Cortex of kidney (tissue), 1 donor: ENCODE results near the gene KICS2.
A peak's percentile ranks its signal among the peaks of the same experiment; 100 is the strongest.
"Not testable (repeated sequence)": the region's sequence is repeated elsewhere in the genome, so short reads cannot be mapped to it uniquely, and the experiment has no call there.

Source experiments
- DNase-seq: peaks from one replicate; lab custom pipeline; 2025; lab: John Stamatoyannopoulos, UW

The KICS2 gene

GRCh38 chr12:64222009-64222765 is at the start of gene KICS2:
KICS2 (minus strand) TSS chr12:64222296; CDS start chr12:64222237, 59 bp downstream.
- peak; percentile 58 for DNase-seq

DNA sequence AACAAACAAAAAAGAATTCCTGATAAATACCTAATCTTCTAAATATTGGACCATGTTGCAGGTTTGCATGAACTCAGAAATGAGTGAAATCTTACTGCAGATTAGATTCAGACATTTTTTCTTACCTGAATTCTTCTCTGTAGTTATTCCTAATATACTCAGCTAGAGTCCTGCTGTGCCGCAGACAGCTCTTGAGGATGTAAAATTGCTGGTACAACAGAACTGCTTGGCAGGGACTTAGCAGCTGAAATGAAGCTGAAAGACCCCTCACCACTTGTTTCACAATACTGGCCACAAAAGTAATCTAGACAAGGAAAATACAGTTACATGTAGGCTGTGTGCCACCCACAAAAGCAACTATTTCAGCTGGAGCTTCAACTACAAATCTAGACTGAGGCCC is 48.3 kb upstream of the KICS2 start:
- no peak for DNase-seq

DNA sequence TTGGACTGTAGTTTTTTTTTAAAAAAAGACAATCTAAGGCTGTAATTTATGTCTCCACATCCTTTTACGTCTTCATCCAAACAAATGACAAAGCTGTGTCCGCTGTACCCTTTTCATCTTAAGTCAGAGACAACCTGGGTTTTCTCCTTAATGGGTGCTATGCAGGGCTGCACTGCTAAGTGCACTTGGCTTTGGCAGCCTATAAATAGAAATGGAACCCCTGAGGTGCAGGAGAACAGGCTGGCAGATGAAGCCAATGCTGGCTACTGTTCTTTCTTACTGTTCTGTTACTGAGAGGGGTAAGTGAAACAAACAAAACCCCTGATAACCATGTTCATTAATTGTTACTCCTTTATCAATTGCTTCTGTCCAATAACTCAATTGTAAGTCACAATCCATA is 47.1 kb upstream of the KICS2 start:
- DNase-seq = no peak

DNA sequence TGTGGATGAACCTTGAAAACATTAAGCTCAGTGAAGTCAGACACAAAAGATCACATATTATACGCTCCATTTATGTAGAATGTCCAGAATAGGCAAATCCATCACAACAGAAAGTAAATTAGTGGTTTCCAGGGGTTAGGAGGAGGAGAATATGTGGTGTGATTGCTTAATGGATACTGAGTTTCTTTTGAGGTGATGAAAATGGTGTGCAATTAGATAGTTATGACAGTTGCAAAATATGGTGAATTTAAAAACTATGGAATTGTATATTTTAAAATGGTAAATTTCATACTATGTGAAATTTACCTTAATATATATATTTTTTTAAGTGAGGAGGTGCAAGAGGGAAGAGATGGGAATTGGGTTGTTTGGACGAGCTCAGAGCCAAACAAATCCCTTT is 46.3 kb upstream of the KICS2 start:
- no peak for DNase-seq

- DNase-seq = no peak
Measured at GRCh38 chr12:64265839-64266238, 43.7 kb upstream of the KICS2 start.

GRCh38 chr12:64261813-64262212 is 39.7 kb upstream of the KICS2 start:
- no peak for DNase-seq

GRCh38 chr12:64258576-64258975 is 36.5 kb upstream of the KICS2 start:
- no peak for DNase-seq

GRCh38 chr12:64256166-64256800 is 34.2 kb upstream of the KICS2 start:
- DNase-seq = no peak

- no peak for DNase-seq
Measured at GRCh38 chr12:64255249-64255648, 33.2 kb upstream of the KICS2 start.

DNA sequence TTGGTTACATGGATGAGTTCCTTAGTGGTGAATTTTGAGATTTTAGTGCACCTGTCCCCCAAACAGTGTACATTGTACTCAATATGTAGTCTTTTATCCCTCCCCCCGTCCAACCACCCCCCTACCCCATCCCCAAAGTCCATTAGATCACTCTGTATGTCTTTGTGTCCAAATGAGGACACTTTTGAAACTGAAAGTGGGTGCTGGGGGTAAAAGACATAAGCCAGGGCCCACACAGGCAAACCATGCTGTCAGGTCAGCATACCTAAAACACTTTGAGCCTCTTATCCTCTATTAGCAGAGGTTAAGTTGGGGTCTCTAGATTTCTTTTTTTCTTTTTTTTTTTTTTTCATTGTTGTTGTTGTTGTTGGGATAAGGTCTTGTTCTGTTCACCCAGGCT is 31.3 kb upstream of the KICS2 start:
- DNase-seq = no peak

DNA sequence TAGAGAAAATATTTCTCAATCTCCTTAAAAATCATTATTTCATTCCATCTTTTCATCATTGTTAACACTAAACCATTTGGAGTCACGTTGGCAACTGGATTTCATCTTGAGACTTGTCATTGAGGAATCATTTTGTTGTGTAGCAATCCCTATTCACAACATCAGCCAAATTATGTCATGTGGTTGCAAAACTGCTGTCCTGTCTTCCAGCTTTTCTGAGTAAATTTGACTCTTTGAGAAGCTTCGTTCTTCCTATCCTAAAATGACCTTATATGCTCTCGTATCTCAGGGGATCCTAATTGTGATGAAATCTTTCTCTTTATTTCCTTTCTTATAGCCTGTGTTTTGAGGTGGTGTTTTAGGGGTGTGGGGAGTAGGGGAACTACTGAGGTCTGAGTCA is 30.6 kb upstream of the KICS2 start:
- DNase-seq = no peak

- no peak for DNase-seq
Measured at GRCh38 chr12:64243809-64244208, 21.7 kb upstream of the KICS2 start.

DNA sequence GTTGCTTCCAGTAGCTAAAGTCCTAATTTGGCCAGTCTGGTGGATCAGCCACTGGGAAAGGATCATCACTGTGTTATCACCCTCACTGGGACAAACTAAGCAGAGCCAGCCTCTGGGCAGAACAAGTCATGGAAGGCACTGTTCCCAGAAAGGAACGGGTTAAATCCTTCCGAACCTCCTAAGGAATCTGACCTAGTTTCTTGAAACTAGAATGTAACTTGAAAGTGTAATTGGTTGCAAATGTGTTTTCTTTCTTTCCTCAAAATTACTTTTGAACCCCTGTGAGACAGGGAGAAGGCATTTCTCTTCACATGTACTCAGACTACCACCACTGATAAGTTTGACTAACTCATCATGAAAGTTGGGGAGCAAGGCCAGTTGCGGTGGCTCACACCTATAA is 18.7 kb upstream of the KICS2 start:
- DNase-seq = no peak

- no peak for DNase-seq
Measured at GRCh38 chr12:64237382-64237781, 15.3 kb upstream of the KICS2 start.

DNA sequence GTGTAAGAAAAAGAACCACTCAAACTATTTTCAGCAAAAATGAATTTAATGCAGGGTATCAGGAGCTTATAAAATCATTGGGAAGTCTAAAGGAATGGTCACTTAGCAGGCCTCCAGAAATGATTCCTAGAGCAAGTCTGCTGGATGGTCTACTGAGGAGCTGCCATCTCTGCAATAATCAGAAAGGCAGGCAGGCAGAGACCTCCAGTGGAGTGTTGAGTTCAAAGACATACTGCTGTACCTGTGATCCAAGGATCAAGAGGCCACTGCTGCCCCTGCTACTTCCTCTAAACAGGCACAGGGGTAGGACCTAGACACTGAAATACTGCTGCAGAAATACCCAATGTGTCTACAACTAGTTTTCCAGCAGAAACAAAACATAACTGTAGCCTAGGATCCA is 14.5 kb upstream of the KICS2 start:
- no peak for DNase-seq

DNA sequence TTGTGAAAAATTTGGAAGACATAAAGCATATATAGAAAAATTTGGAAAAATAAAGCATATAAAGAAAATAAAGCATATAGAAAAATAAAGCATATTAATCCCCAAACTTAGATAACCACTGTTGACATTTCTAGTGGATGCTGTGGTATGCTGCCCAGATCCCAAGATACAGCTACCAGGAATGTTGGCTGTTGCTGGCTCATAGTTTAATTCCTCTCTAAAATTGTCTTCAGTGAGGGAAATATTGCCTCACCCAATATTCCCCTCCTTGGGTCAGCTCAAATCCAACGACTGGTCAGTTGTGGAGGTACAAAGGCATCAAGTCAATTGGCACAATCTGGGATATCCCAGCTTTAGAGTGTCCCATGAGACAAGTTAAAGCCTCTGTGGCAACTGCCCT is 10.1 kb upstream of the KICS2 start:
- DNase-seq = no peak

DNA sequence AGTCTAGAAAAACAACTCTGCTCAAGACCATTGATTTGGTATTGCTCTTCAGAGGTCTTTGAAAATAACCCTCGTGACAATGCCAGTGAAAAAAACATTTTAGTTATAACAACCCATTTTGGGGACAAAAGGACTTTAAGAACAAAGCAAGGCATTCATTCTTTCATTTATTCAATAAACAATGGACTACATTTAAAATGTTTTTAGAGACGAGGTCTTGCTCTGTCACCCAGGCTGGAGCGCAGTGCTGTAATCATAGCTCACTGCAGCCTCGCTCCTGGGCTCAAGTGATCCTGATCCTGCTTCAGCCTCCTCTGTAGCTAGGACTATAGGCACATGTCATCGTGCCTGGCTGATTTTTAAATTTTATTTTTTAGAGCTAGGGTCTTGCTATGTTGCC is 7.7 kb upstream of the KICS2 start:
- no peak for DNase-seq

DNA sequence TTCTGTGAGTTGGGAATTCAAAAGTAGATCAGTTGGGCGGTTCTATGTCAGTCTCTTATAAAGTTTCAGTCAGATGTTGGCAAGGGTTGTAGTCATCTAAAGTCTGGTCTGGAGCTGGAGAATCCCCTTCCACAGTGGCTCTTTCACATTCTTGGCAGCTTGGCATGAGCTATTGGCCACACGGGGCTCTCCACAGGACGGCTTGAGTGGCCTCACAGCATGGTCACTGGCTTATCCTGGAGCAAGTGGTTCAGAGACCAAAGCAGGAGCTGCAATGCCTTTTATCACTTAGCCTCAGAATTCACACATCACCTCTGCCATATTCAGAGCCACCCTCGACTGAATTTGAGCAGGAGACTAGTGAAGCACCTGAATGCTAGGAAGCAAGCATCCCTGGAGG is 7.1 kb upstream of the KICS2 start:
- DNase-seq = no peak

DNA sequence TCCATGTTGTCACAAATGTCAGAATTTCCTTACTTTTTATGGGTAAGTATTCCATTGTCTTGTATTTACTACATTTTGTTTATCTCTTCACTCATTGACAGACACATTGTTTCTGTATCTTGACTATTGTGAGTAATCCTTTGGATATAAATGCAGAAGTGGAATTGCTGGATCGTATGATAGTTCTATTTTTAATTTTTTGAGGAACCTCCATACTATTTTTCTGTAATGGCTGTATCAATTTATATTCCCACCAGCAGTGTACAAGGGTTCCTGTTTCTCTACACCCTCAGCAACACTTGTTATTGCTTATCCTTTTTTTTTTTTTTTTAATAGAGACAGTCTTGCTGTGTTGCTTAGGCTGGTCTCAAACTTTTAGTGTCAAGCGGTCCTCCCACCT is 3.5 kb upstream of the KICS2 start:
- no peak for DNase-seq

- no peak for DNase-seq
Measured at GRCh38 chr12:64221651-64222008, 466 bp downstream of the KICS2 start.

DNA sequence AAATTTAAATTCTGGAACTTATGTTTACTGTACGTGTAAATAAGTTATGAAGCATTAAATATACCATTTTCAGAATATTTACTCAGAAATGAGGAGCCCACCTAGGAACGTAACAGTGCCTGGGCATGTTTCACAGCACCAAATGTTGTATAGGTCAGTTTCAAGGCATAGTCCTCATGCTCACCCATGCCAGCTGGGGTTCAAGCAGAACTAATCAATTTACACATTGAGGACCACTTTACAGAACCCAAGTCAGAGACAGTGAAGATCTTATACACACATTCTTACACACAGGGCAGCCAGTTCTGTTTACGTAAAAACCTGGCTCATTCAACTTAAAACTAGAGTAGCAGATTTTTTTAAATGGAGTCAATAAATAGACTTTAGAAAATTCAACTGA is 2.0 kb downstream of the KICS2 start:
- no peak for DNase-seq

DNA sequence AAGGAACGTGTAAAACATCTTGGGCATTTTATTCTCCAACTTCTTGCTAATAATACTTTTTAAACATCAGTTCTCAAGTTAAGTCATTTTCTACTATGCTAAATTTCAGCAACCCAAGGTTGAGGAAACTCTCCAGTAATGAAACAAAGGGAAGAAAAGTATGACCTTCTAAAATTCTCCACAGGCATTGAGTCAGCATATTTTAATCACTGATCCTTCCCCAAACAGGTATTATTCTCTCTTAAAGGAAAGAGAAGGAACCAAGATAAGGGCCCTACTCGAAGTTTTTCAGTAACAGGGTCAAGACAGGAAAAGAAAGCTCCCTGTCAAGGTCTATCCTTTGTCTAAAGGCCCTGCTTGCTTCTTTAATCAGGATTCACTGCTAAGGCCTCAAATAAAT is 3.0 kb downstream of the KICS2 start:
- no peak for DNase-seq

- no peak for DNase-seq
Measured at GRCh38 chr12:64218597-64218996, 3.5 kb downstream of the KICS2 start.

DNA sequence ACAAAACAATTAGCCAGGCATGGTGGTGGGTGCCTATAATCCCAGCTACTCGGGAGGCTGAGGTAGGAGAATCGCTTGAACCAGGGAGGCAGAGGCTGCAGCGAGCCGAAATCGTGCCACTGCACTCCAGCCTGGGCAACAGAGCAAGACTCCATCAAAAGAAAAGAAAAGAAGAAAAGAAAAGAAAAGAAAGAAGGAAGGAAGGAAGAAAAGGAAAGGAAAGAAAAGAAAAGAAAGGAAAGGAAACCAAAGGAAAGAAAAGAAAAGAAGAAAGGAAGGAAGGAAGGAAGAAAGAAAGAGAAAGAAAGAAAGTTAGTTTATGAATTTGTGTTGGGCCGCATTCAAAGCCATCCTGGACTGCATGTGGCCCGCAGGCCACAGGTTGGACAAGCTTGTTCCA is 4.5 kb downstream of the KICS2 start:
- DNase-seq = not testable (repeated sequence)
